HG03575 (cell line): ENCODE results near the gene CACNA1E.

ENCODE experiments used
- ATAC-seq: cut with Tn5 transposase; IDR thresholded peaks from one replicate; pipeline ENCODE4 v1.9.1; 2021; ENCODE audit not compliant: unreplicated experiment, insufficient number of reproducible peaks, low FRiP score; ENCODE audit errors: extremely low read depth

The CACNA1E gene

GRCh38 chr1:181776044-181776443 is 292.7 kb downstream of the CACNA1E start:
- no peak for ATAC-seq

GRCh38 chr1:181777286-181777685 is 294.0 kb downstream of the CACNA1E start:
- ATAC-seq: no peak

- ATAC-seq: no peak
Measured at GRCh38 chr1:181777812-181778211, 294.5 kb downstream of the CACNA1E start.

- no peak for ATAC-seq
Measured at GRCh38 chr1:181778640-181779260, 295.4 kb downstream of the CACNA1E start.

- ATAC-seq: no peak
Measured at GRCh38 chr1:181779343-181779742, 296.0 kb downstream of the CACNA1E start.

- ATAC-seq: no peak
Measured at GRCh38 chr1:181783208-181783607, 299.9 kb downstream of the CACNA1E start.

- no peak for ATAC-seq
Measured at GRCh38 chr1:181784039-181784683, 300.8 kb downstream of the CACNA1E start.

GRCh38 chr1:181789395-181789794 is 306.1 kb downstream of the CACNA1E start:
- no peak for ATAC-seq

GRCh38 chr1:181791721-181792120 is 308.4 kb downstream of the CACNA1E start:
- ATAC-seq: no peak

- no peak for ATAC-seq
Measured at GRCh38 chr1:181793831-181794230, 310.5 kb downstream of the CACNA1E start.

GRCh38 chr1:181794332-181794731 is 311.0 kb downstream of the CACNA1E start:
- no peak for ATAC-seq

GRCh38 chr1:181798191-181798926 is 315.0 kb downstream of the CACNA1E start:
- no peak for ATAC-seq

- no peak for ATAC-seq
Measured at GRCh38 chr1:181801617-181802016, 318.3 kb downstream of the CACNA1E start.

- no peak for ATAC-seq
Measured at GRCh38 chr1:181802466-181802865, 319.1 kb downstream of the CACNA1E start.

GRCh38 chr1:181803421-181803820 is 320.1 kb downstream of the CACNA1E start:
- no peak for ATAC-seq

- no peak for ATAC-seq
Measured at GRCh38 chr1:181804989-181805388, 321.7 kb downstream of the CACNA1E start.

- ATAC-seq: no peak
Measured at GRCh38 chr1:181806746-181807145, 323.4 kb downstream of the CACNA1E start.

GRCh38 chr1:181807251-181807650 is 323.9 kb downstream of the CACNA1E start:
- no peak for ATAC-seq

- ATAC-seq: no peak
Measured at GRCh38 chr1:181809991-181810545, 326.8 kb downstream of the CACNA1E start.

- ATAC-seq: no peak
Measured at GRCh38 chr1:181812208-181812607, 328.9 kb downstream of the CACNA1E start.
